Muscle of leg (tissue), 11 donors: ENCODE measurements around the gene PLSCR3. TPM values are rescaled to one million over a fixed set of nuclear protein-coding genes. Genes with fewer than 3 reads are reported as not detected.

ENCODE experiments used
- DNase-seq: peaks from one replicate; pipeline ENCODE4 v3.0.0; 2013
- H3K27ac ChIP-seq: one replicate; pipeline ENCODE4 v1.5.1; 2013; ENCODE audit warnings: mild to moderate bottlenecking, low read length, control low read depth
- H3K27me3 ChIP-seq: one replicate; pipeline ENCODE4 v1.6.1; 2013; ENCODE audit warnings: low read length; ENCODE audit not compliant: control insufficient read depth, insufficient read depth
- H3K36me3 ChIP-seq: one replicate; pipeline ENCODE4 v1.6.1; 2013; ENCODE audit warnings: low read length; ENCODE audit not compliant: control insufficient read depth, insufficient read depth
- H3K4me1 ChIP-seq: one replicate; pipeline ENCODE4 v1.6.1; 2013; ENCODE audit warnings: low read length; ENCODE audit not compliant: control insufficient read depth, insufficient read depth
- H3K4me3 ChIP-seq: one replicate; pipeline ENCODE4 v1.5.1; 2013; ENCODE audit warnings: low read length, control low read depth
- H3K9me3 ChIP-seq: replicated peaks from 2 replicates; pipeline ENCODE4 v1.6.1; 2013; ENCODE audit warnings: low read depth, low read length; ENCODE audit not compliant: control insufficient read depth
- WGBS: methylation state at CpG from one replicate; pipeline ENCODE4 v1.1.5; 2013; ENCODE audit warnings: missing lambda C conversion rate; ENCODE audit not compliant: insufficient coverage; 5-methylcytosine and 5-hydroxymethylcytosine counted together
- polyA plus RNA-seq, 8 donors: library from polyadenylated mRNA; unstranded; fragments of 120-200 nt; gene quantifications; one replicate each; pipeline versions ENCODE4 v1.2.1 to v1.2.3, GENCODE V29; 2013; ENCODE audit warnings: inconsistent platforms in 1 of 8, low replicate concordance in 1 of 8; ENCODE audit not compliant: insufficient read length in 8 of 8, insufficient read depth in 1 of 8
- total RNA-seq: library from RNA; stranded (reverse); fragments of 120-200 nt; gene quantifications from one replicate; pipeline ENCODE4 v1.2.4, GENCODE V29; 2013

PLSCR3 gene
- total and polyA plus RNA-seq, 9 donors = 14.2 to 38.9 (median 29.6) TPM

DNA sequence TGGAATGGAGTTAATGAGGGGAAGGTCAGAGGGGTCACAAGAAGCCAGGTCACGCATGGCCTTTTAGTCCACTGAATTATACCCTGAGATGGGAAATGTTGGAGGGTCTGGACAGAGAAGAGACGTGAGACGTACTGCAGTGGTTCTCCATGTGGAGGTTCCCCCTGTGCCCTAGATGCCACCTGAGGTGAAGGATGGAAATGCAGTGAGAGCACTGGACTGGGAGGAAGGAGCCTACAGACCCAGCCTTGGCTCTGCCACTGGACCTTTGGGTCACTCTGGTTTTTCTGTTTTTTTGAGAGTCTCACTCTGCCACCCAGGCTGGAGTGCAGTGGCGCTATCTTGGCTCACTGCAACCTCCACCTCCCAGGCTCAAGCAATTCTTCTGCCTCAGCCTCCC lies 1.8 kb upstream of the PLSCR3 start:
- 84% methylated on average over 3 of the region's 4 CpGs for WGBS
- Histone ChIP-seq H3K27ac (no peak overlapping the region), H3K9me3 (no peaks in the 10 kb centered on the region), H3K36me3 (peaks cover 12% of the 10 kb centered on the region), H3K4me1 (peaks cover 21% of the 10 kb centered on the region), H3K27me3 (no peaks in the 10 kb centered on the region), H3K4me3 (no peak overlapping the region)
- no peak for DNase-seq

- DNase-seq = peak; percentile 38
- H3K36me3 ChIP-seq = peaks cover 30% of the 10 kb centered on the region
- peaks cover 24% of the 10 kb centered on the region for H3K4me1 ChIP-seq
- no peaks in the 10 kb centered on the region for H3K9me3 ChIP-seq
- peak overlapping the region; percentile 88 for H3K27ac ChIP-seq
- H3K4me3 ChIP-seq = peak overlapping the region; percentile 93
- H3K27me3 ChIP-seq = no peaks in the 10 kb centered on the region
- 4% methylated on average over 43 of the region's 48 CpGs for WGBS
Measured at GRCh38 chr17:7393613-7394451, 493 bp downstream of the PLSCR3 start.

GRCh38 chr17:7392696-7393612 lies 1.4 kb downstream of the PLSCR3 start:
- Histone ChIP-seq H3K27me3 (no peaks in the 10 kb centered on the region), H3K27ac (no peak overlapping the region), H3K4me3 (peak overlapping the region; percentile 93), H3K4me1 (peaks cover 24% of the 10 kb centered on the region), H3K36me3 (peaks cover 39% of the 10 kb centered on the region), H3K9me3 (no peaks in the 10 kb centered on the region)
- 35% methylated on average over 31 of the region's 42 CpGs for WGBS
- no peak for DNase-seq

- no peak overlapping the region for H3K27ac ChIP-seq
- no peaks in the 10 kb centered on the region for H3K27me3 ChIP-seq
- WGBS = 53% methylated on average over 2 of the region's 2 CpGs
- no peak for DNase-seq
- no peaks in the 10 kb centered on the region for H3K9me3 ChIP-seq
- peaks cover 24% of the 10 kb centered on the region for H3K4me1 ChIP-seq
- no peak overlapping the region for H3K4me3 ChIP-seq
- peaks cover 49% of the 10 kb centered on the region for H3K36me3 ChIP-seq
Measured at GRCh38 chr17:7391307-7391706, 3.0 kb downstream of the PLSCR3 start.

DNA sequence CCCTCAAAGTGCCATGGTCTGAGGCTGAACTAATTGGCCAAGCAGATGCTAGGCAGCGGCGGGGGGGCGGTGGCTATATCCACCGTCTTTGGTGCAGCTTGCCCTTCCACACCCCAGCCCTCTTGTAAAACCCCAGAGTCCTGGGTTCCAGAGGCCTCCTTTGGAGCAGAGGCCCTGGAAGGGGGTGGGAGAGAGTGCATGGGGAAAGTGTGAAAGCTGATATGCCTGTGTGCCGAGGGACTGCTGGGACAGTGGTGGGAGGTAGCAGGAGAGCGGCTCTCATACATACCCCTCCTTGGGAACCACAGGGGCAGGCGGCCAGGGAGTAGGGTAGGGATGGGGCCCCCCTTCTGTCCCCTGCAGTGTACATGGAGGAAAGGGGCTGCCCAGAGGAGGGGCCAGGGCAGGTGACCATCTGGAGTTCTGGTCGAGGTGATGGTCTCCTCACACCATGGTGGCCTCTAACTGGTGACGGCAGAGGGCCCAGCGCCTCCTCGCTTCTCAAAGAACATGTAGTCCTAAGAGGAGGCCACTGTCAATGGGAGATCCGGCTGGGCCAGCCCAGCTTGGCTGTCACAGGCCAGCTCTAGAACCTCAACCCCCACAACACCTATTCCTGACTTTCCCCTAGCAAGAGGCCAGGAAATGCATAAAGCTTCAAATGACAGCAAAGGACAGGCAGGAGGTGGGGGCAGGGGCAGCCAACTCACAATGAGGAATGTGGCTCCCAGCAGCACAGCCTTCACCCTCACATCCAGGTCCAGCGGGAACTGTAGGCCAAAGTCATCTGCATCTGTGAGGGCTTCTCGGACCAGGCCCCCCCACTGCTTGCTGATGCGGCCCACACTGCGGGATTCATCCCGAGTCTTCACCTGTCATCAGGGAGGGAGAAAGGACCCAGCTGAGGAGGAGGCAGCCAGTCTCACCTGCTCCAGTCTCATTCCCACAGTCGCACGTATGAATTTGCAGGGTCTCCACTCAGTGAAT lies 4.1 kb downstream of the PLSCR3 start:
- H3K4me3 ChIP-seq = no peak overlapping the region
- H3K36me3 ChIP-seq = peaks cover 49% of the 10 kb centered on the region
- no peaks in the 10 kb centered on the region for H3K9me3 ChIP-seq
- H3K27me3 ChIP-seq = no peaks in the 10 kb centered on the region
- peaks cover 23% of the 10 kb centered on the region for H3K4me1 ChIP-seq
- DNase-seq = no peak
- WGBS = 67% methylated on average over 8 of the region's 19 CpGs
- no peak overlapping the region for H3K27ac ChIP-seq

DNA sequence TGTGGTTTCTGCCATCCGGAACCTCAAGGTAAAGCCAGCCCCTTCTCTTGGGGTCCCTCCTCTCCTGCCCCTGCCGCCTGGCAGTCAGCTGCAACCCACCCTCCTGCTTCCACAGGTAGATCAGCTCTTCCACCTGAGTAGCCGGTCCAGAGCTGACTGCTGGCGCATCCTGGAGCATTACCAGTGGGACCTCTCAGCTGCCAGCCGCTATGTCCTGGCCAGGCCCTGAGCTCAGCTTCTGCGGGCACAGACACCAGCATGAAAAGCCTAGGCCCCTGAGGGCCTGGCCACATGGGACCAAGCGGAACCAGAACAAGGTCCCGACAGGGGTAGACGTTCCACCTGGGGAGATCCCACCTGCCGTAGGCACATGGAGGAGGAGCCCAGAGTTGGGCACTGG lies 5.5 kb downstream of the PLSCR3 start:
- Histone ChIP-seq H3K27me3 (peaks cover 10% of the 10 kb centered on the region), H3K9me3 (no peaks in the 10 kb centered on the region), H3K4me3 (no peak overlapping the region), H3K36me3 (peaks cover 49% of the 10 kb centered on the region), H3K4me1 (peaks cover 24% of the 10 kb centered on the region), H3K27ac (no peak overlapping the region)
- WGBS = 93% methylated on average over 10 of the region's 10 CpGs
- DNase-seq = no peak

DNA sequence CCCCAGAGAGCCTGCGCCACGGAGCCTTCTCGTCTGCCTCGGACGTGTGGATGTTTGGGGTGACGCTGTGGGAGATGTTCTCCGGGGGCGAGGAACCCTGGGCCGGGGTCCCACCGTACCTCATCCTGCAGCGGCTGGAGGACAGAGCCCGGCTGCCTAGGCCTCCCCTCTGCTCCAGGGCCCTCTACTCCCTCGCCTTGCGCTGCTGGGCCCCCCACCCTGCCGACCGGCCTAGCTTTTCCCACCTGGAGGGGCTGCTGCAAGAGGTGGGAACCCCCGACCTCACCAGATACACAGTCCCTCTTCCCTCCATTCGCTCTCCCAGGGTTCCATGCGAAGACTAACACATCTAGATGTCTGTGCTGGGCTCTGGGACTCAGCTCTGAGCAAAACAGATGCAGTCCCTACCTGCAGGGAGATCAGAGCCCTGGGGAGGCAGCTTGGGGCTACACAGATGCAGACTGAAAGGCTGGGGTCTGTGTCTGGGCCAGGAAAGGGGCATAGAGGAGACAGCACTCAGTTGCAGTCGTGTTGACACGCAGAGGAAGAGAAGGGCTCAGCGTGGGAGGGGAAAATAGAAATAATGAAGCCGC lies 9.7 kb downstream of the PLSCR3 start:
- Histone ChIP-seq H3K4me3 (peak overlapping the region; percentile 42), H3K27ac (no peak overlapping the region)

GRCh38 chr17:7383742-7384488 lies 10.4 kb downstream of the PLSCR3 start:
- Histone ChIP-seq H3K36me3 (peaks cover 20% of the 10 kb centered on the region), H3K27me3 (peaks cover 53% of the 10 kb centered on the region), H3K4me1 (peaks cover 29% of the 10 kb centered on the region), H3K9me3 (no peaks in the 10 kb centered on the region), H3K27ac (no peak overlapping the region), H3K4me3 (peak overlapping the region; percentile 42)
- 3% methylated on average over 61 of the region's 65 CpGs for whole genome bisulfite sequencing
- DNase-seq = peak; percentile 53

More for the DNA sequence above, 9.7 kb downstream of the PLSCR3 start:
- 33% methylated on average over 12 of the region's 23 CpGs for WGBS
- Histone ChIP-seq H3K9me3 (no peaks in the 10 kb centered on the region), H3K27me3 (peaks cover 52% of the 10 kb centered on the region), H3K4me1 (peaks cover 29% of the 10 kb centered on the region), H3K36me3 (peaks cover 26% of the 10 kb centered on the region)
- no peak for DNase-seq

DNA sequence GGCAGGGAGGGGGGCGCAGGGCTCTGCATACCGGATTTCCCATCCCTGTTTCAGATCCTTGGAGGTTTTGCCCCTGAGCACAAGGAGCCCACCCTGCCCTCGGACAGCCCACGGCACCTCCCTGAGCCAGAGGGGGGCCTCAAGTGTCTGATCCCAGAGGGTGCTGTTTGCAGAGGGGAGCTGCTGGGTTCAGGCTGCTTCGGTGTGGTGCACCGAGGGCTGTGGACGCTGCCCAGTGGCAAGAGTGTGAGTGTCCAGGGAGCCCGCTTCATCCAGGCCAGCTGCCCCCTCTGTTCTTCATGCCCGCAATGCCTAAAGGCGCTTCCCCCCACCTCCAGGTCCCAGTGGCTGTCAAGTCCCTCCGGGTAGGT lies 11.0 kb downstream of the PLSCR3 start:
- peaks cover 14% of the 10 kb centered on the region for H3K36me3 ChIP-seq
- no peak overlapping the region for H3K4me3 ChIP-seq
- no peak for DNase-seq
- peaks cover 57% of the 10 kb centered on the region for H3K27me3 ChIP-seq
- H3K4me1 ChIP-seq = peaks cover 29% of the 10 kb centered on the region
- 63% methylated on average over 9 of the region's 11 CpGs for WGBS
- H3K27ac ChIP-seq = no peak overlapping the region
- H3K9me3 ChIP-seq = no peaks in the 10 kb centered on the region
